Stimulated activated effector memory CD8-positive, alpha-beta T cell treated with anti-CD3 and anti-CD28 coated beads, Interleukin-12 subunit alpha, Interleukin-12 subunit beta, amount 100 ng/mL, for 72 hours (primary cell): Measurements from ENCODE around the gene PRKG2.

Source experiments
- ATAC-seq: fragments of 150-1000 bp; cut with Tn5 transposase; 2 replicates; pipeline ENCODE4 v1.10.0; 2021
- DNase-seq, 2 donors: peaks; one replicate each; pipeline ENCODE4 v3.0.0; 2021 to 2022; ENCODE audit warnings: low spot score in 2 of 2
- H3K27ac Mint-ChIP-seq: one replicate; pipeline ENCODE4 v1.8.0; 2022; ENCODE audit warnings: mild to moderate bottlenecking, mixed read lengths
- H3K36me3 Mint-ChIP-seq: one replicate; pipeline ENCODE4 v1.8.0; 2022; ENCODE audit warnings: mild to moderate bottlenecking, mixed read lengths
- H3K4me1 Mint-ChIP-seq: one replicate; pipeline ENCODE4 v1.8.0; 2022; ENCODE audit warnings: mixed read lengths
- H3K4me3 Mint-ChIP-seq: one replicate; pipeline ENCODE4 v1.8.0; 2022; ENCODE audit warnings: mild to moderate bottlenecking, mixed read lengths
- H3K9me3 Mint-ChIP-seq: one replicate; pipeline ENCODE4 v1.8.0; 2022; ENCODE audit warnings: mixed read lengths

PRKG2 gene

DNA sequence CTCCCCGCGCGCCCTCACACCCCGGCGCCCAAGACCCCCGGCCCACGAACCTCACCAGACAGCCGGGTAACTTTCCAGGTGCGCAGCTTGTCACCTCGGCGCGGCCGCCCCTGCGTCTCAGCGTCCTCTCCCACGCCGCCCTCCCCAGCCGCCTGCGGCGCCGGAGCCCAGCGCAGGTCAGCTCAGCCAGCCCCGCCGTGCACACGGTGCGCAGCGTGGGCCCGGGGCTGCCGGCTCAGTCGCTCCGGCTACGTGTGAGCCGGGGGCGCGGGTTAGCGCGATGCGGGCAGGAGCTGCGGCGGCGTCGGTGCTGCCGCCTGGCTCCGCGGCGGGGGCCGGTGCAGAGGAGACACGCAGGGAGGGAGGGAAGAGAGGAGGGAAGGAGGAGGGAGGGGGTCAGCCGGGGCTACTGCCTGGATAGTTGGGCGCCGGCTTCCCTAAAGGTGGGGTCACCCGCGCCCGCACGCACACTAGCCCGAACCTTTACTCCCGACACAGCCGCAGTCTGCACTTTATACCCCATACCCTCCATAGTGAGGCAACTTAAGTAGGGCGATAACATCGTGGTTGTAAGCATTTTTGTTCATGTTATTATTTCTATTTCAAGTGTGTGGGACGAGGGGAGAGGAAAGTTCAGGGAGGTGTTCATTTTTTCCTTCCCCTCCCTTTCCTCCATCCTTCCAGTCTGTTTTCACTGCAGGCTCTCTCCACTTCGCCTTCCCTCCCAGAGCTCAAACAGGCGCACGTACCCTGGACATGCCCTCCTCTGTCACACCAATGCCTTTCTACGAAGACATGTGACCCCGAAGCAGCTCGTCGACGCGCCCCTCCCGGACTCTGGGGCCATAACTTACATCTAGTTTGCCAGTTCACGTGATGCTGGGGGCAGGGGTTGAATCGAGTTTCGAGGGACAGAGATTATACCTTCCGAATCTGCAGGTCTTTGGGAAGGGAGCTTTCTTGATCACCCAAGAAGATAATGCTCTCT lies at the start of gene PRKG2:
TSS of gene PRKG2 (minus strand) at position 342 of the 988 bp plus-strand sequence. CDS start 10,175 bp downstream, outside the sequence.
- DNase-seq = no peak
- ATAC-seq = peak; percentile 47
- H3K4me3 Mint-ChIP-seq = peak within 1 kb of the TSS; percentile 38

DNA sequence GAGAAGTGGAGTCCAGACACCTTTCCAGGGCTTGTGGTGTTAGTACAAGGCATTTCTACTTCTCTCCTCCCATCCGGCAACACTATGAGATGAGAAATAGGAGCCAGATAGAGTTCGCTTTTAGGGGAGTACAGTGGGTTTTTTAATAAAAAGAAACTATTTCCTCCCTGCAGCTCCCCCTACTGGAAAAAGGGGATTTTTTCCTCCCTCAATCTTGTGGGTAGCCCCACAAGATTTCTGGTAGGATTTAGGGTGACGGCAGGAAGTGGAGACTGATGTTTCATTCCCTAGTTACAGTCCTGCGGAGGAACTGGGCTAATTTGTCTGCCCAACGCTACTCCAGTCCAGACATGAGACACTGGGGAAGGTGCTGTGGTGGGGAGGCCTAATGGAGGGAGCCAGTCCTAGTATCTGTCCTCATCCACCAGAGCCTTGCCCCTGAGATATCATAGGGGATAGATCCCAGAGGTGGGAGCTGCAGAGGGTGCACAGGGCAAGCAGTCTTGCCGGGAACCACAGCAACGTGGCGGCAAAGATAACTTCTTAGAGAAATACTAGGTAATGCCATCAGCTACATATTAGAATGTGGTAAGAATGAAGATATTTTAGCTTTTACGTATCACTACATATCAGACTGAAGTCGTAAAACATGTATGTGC lies 45.5 kb upstream of the PRKG2 start:
- no peak overlapping the region for H3K27ac Mint-ChIP-seq
- no peak for DNase-seq
- ATAC-seq = no peak
- H3K4me3 Mint-ChIP-seq = no peak overlapping the region
- H3K36me3 Mint-ChIP-seq = no peaks in the 10 kb centered on the region
- H3K9me3 Mint-ChIP-seq = no peaks in the 10 kb centered on the region
- H3K4me1 Mint-ChIP-seq = no peaks in the 10 kb centered on the region

More for the DNA sequence above, at the start of gene PRKG2:
- peaks cover 1% of the 10 kb centered on the region for H3K9me3 Mint-ChIP-seq
- no peaks in the 10 kb centered on the region for H3K36me3 Mint-ChIP-seq
- peaks cover 4% of the 10 kb centered on the region for H3K4me1 Mint-ChIP-seq
- no peak within 1 kb of the TSS for H3K27ac Mint-ChIP-seq

GRCh38 chr4:81258841-81259550 lies 44.0 kb upstream of the PRKG2 start:
- Mint-ChIP-seq H3K27ac (no peak overlapping the region), H3K4me1 (no peaks in the 10 kb centered on the region), H3K36me3 (no peaks in the 10 kb centered on the region), H3K9me3 (no peaks in the 10 kb centered on the region), H3K4me3 (no peak overlapping the region)
- DNase-seq (no peak), ATAC-seq (no peak)

DNA sequence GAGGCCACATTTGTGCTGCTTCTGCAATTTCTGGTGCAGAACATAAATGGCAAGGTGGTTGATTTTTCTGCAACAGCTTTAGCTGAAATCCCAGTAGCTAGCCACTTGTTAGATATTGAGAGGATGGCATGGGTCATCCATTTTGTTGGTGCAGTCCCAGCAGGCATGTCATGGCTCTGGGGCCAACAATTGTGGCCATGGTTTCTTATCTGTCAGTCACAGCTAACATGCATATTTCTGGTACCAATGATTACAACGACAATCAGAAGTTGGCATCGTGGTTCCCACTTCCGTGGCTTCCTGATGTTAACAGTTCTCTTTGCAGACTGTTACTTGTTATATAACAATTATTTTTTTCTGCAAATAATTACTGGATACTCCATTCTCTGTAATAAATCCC lies 42.8 kb upstream of the PRKG2 start:
- Mint-ChIP-seq H3K9me3 (no peaks in the 10 kb centered on the region), H3K4me3 (no peak overlapping the region), H3K27ac (no peak overlapping the region), H3K36me3 (no peaks in the 10 kb centered on the region), H3K4me1 (no peaks in the 10 kb centered on the region)
- ATAC-seq (no peak), DNase-seq (no peak)

GRCh38 chr4:81257021-81257420 lies 42.0 kb upstream of the PRKG2 start:
- Mint-ChIP-seq H3K4me1 (no peaks in the 10 kb centered on the region), H3K27ac (no peak overlapping the region), H3K4me3 (no peak overlapping the region), H3K36me3 (no peaks in the 10 kb centered on the region), H3K9me3 (no peaks in the 10 kb centered on the region)
- ATAC-seq = no peak
- DNase-seq = no peak

- no peak overlapping the region for H3K4me3 Mint-ChIP-seq
These were observed 41.3 kb upstream of the PRKG2 start for GRCh38 chr4:81256059-81256970.

DNA sequence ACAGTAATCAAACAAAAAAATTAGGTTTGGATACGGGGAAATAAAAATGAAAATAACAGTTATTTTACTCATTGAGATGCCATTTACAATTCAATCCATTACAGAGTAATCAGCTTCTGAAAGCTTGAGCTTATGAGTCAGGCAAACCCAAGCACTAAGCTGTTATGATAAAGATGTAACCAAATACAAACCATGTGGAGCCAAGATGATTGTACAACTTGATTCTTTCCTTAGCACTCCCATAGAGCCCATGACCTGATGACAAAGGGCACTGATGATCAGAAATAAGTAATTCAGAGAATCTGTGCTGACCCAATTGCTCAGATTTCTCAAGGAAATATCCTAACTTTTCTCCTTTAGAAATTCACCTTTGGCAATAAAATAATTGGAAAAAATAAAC lies 40.5 kb upstream of the PRKG2 start:
- Mint-ChIP-seq H3K27ac (no peak overlapping the region), H3K4me1 (no peaks in the 10 kb centered on the region), H3K36me3 (no peaks in the 10 kb centered on the region), H3K4me3 (no peak overlapping the region), H3K9me3 (no peaks in the 10 kb centered on the region)
- no peak for DNase-seq
- ATAC-seq = no peak

More at GRCh38 chr4:81256059-81256970, 41.3 kb upstream of the PRKG2 start:
- ATAC-seq (no peak), DNase-seq (no peak)
- H3K4me1 Mint-ChIP-seq = no peaks in the 10 kb centered on the region
- no peak overlapping the region for H3K27ac Mint-ChIP-seq
- H3K9me3 Mint-ChIP-seq = no peaks in the 10 kb centered on the region
- H3K36me3 Mint-ChIP-seq = no peaks in the 10 kb centered on the region

GRCh38 chr4:81250430-81250829 lies 35.4 kb upstream of the PRKG2 start:
- ATAC-seq (no peak), DNase-seq (no peak)
- no peaks in the 10 kb centered on the region for H3K9me3 Mint-ChIP-seq
- H3K27ac Mint-ChIP-seq = no peak overlapping the region
- no peaks in the 10 kb centered on the region for H3K36me3 Mint-ChIP-seq
- H3K4me3 Mint-ChIP-seq = no peak overlapping the region
- no peaks in the 10 kb centered on the region for H3K4me1 Mint-ChIP-seq

DNA sequence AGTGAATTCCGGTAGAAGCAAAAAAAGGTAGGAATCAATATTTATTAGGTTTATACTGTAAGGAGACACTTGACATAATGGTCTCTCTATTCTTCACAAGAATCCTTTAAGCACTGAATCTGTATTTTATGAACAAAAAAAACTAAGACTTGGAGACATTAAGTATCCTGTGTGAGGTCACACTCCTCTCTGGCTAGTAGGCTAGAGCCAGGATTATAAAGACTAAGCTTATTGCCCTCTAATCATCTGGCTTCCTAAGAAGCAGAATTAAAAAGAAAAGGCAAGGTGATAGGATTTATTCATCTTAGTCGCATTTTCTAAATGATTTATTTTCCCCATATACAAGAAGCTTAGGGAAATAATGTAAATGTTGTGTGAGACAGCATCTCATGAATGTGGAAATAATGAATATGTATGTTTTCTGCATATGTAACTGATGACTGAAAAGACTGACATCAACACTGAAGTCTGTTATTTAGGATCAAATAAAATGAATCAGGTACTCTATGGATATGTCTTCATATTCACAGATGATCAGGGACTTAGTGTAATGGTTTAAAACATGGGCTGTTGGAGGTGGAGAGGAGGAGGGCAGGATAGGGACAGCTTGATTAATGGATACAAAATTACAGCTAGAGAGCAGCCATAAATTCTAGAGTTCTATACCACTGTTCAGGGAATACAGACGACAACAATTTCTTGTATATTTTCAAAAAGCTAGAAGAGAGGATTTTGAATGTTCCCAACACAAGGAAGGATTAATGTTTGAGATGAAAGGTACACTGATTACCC lies 30.4 kb upstream of the PRKG2 start:
- no peak for DNase-seq
- Mint-ChIP-seq H3K36me3 (no peaks in the 10 kb centered on the region), H3K4me1 (no peaks in the 10 kb centered on the region), H3K9me3 (no peaks in the 10 kb centered on the region), H3K4me3 (no peak overlapping the region), H3K27ac (no peak overlapping the region)
- no peak for ATAC-seq

DNA sequence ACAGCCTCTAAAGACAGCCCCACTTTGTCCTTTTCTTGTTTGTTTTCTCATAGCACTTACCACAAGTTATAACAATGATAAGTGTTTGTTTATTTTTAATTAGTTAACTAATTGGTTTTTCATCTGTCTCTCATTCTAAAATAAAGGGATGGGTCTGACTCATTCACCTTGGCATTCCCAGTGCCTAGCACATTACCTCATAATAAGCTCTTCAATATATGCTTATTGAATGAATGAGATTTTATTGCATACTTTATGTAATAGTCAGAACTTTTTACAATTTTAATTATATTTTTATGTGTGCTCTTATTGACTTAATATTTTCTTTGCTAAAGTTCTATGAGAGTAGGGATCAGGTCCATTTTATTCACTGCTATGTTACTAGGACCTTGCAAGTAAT lies 22.8 kb upstream of the PRKG2 start:
- no peaks in the 10 kb centered on the region for H3K9me3 Mint-ChIP-seq
- no peak for ATAC-seq
- H3K4me1 Mint-ChIP-seq = no peaks in the 10 kb centered on the region
- DNase-seq = no peak
- H3K27ac Mint-ChIP-seq = no peak overlapping the region
- H3K36me3 Mint-ChIP-seq = no peaks in the 10 kb centered on the region
- H3K4me3 Mint-ChIP-seq = no peak overlapping the region

- H3K27ac Mint-ChIP-seq = no peak overlapping the region
- ATAC-seq (no peak), DNase-seq (no peak)
- peaks cover 2% of the 10 kb centered on the region for H3K9me3 Mint-ChIP-seq
- H3K36me3 Mint-ChIP-seq = no peaks in the 10 kb centered on the region
- H3K4me3 Mint-ChIP-seq = no peak overlapping the region
- H3K4me1 Mint-ChIP-seq = no peaks in the 10 kb centered on the region
These were observed 21.1 kb upstream of the PRKG2 start for GRCh38 chr4:81235982-81236749.

DNA sequence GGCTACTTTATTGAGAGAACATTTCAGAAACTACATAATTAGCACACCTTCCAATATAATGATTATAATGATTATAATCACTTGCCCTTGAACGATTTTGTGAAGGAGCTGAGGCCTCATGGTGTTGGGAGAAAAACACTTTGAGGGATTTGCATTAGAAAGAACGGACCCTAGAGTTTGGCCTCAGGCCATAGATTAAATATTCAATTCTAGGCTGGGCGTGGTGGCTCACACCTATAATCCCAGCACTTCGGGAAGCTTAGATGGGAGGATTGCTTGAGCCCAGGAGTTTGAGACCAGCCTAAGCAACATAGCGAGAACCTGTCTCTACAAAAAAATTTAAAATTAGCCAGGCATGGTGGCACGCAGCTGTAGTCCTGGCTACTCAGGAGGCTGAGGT lies 12.9 kb upstream of the PRKG2 start:
- ATAC-seq = no peak
- DNase-seq = no peak
- H3K4me1 Mint-ChIP-seq = no peaks in the 10 kb centered on the region
- no peak overlapping the region for H3K4me3 Mint-ChIP-seq
- H3K27ac Mint-ChIP-seq = no peak overlapping the region
- H3K9me3 Mint-ChIP-seq = peaks cover 8% of the 10 kb centered on the region
- H3K36me3 Mint-ChIP-seq = no peaks in the 10 kb centered on the region

- H3K9me3 Mint-ChIP-seq = peaks cover 6% of the 10 kb centered on the region
- no peaks in the 10 kb centered on the region for H3K36me3 Mint-ChIP-seq
- DNase-seq = no peak
- no peaks in the 10 kb centered on the region for H3K4me1 Mint-ChIP-seq
- ATAC-seq = no peak
- H3K27ac Mint-ChIP-seq = no peak overlapping the region
- H3K4me3 Mint-ChIP-seq = no peak overlapping the region
These were observed 12.1 kb upstream of the PRKG2 start for GRCh38 chr4:81227138-81227537.
